ENCODE measurements around the gene ZBTB20.

The ZBTB20 gene

GRCh38 chr3:114455432-114455831 is 691.7 kb downstream of the ZBTB20 start:
- H3K9me3 Mint-ChIP-seq, result no peaks in the 10 kb centered on the region
- H3K27me3 Mint-ChIP-seq, result no peaks in the 10 kb centered on the region
- no peaks in the 10 kb centered on the region for H3K36me3 Mint-ChIP-seq (ENCODE audit: low read depth)
- H3K4me1 Mint-ChIP-seq, result peaks cover 14% of the 10 kb centered on the region
- ATAC-seq, result no peak
- no peak overlapping the region for H3K4me3 Mint-ChIP-seq
- DNase-seq, result no peak
- H3K27ac Mint-ChIP-seq, result no peak overlapping the region

GRCh38 chr3:114454551-114455251 is 692.4 kb downstream of the ZBTB20 start:
- Mint-ChIP-seq H3K36me3 (ENCODE audit: low read depth) (no peaks in the 10 kb centered on the region), H3K27ac (no peak overlapping the region), H3K9me3 (no peaks in the 10 kb centered on the region), H3K4me3 (no peak overlapping the region), H3K27me3 (no peaks in the 10 kb centered on the region), H3K4me1 (peaks cover 14% of the 10 kb centered on the region)
- DNase-seq (no peak), ATAC-seq (peak; percentile 18)

GRCh38 chr3:114453361-114453780 is 693.7 kb downstream of the ZBTB20 start:
- ATAC-seq (no peak), DNase-seq (no peak)
- H3K27me3 Mint-ChIP-seq, result no peaks in the 10 kb centered on the region
- peaks cover 14% of the 10 kb centered on the region for H3K4me1 Mint-ChIP-seq
- peak overlapping the region; percentile 53 for H3K27ac Mint-ChIP-seq
- H3K9me3 Mint-ChIP-seq, result no peaks in the 10 kb centered on the region
- H3K4me3 Mint-ChIP-seq, result no peak overlapping the region
- H3K36me3 Mint-ChIP-seq (ENCODE audit: low read depth), result no peaks in the 10 kb centered on the region

GRCh38 chr3:114452937-114453336 is 694.2 kb downstream of the ZBTB20 start:
- DNase-seq (no peak), ATAC-seq (no peak)
- Mint-ChIP-seq H3K4me3 (no peak overlapping the region), H3K27ac (no peak overlapping the region), H3K27me3 (no peaks in the 10 kb centered on the region), H3K4me1 (peaks cover 14% of the 10 kb centered on the region), H3K9me3 (no peaks in the 10 kb centered on the region), H3K36me3 (ENCODE audit: low read depth) (no peaks in the 10 kb centered on the region)

DNA sequence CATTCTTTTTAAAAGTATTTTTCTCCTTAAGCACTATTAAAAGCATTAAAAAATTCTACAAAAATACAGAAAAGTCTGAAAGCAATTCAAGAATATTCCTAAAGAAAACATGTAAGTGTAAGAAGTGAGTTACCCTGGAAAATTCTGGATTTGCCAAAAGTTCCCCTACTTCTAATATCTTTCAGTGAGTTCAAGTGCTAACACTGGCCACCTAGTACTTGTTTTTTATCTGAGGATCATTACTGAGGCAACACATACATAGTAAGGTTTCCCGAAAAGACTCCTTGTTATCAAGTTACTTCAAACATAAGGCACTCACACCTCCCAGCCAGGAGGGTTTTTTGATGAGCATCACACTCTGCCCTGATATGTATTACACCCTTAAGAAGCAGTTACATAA is 694.8 kb downstream of the ZBTB20 start:
- no peaks in the 10 kb centered on the region for H3K36me3 Mint-ChIP-seq (ENCODE audit: low read depth)
- no peak overlapping the region for H3K27ac Mint-ChIP-seq
- no peak for DNase-seq
- ATAC-seq, result no peak
- no peaks in the 10 kb centered on the region for H3K27me3 Mint-ChIP-seq
- H3K4me1 Mint-ChIP-seq, result peaks cover 14% of the 10 kb centered on the region
- H3K4me3 Mint-ChIP-seq, result no peak overlapping the region
- H3K9me3 Mint-ChIP-seq, result no peaks in the 10 kb centered on the region

DNA sequence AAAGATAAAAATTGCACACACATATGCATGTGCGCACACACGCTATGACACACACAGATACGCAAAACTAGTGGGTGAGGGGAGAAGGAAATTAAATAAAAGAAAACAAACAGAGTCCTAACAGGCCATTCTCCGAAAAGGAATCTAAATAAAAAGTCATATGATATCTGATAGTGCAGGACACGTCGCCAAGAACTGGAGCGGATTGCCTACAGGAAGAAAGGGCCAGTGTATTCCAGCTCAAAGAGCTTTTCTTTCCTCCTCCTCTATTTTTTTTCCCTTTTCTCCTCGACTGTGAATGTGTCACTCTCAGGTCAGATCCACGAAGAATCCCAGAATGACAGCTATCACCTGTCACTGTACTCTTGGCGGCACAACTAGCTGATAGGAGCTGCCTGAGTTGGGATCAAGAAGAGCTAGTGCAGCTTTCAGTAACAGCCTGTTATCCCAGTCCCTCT is 695.5 kb downstream of the ZBTB20 start:
- Mint-ChIP-seq H3K27ac (no peak overlapping the region), H3K36me3 (ENCODE audit: low read depth) (no peaks in the 10 kb centered on the region), H3K4me1 (peaks cover 14% of the 10 kb centered on the region), H3K9me3 (no peaks in the 10 kb centered on the region), H3K27me3 (no peaks in the 10 kb centered on the region), H3K4me3 (no peak overlapping the region)
- no peak for ATAC-seq
- DNase-seq, result no peak

GRCh38 chr3:114451051-114451451 is 696.0 kb downstream of the ZBTB20 start:
- H3K27me3 Mint-ChIP-seq, result no peaks in the 10 kb centered on the region
- ATAC-seq, result no peak

GRCh38 chr3:114450008-114450596 is 697.0 kb downstream of the ZBTB20 start:
- H3K4me3 Mint-ChIP-seq, result no peak overlapping the region
- ATAC-seq, result no peak
- no peaks in the 10 kb centered on the region for H3K36me3 Mint-ChIP-seq (ENCODE audit: low read depth)
- H3K27ac Mint-ChIP-seq, result no peak overlapping the region
- H3K4me1 Mint-ChIP-seq, result peaks cover 17% of the 10 kb centered on the region
- H3K27me3 Mint-ChIP-seq, result no peaks in the 10 kb centered on the region
- no peaks in the 10 kb centered on the region for H3K9me3 Mint-ChIP-seq
- DNase-seq, result no peak

More at GRCh38 chr3:114451051-114451451, 696.0 kb downstream of the ZBTB20 start:
- peaks cover 14% of the 10 kb centered on the region for H3K4me1 Mint-ChIP-seq
- no peaks in the 10 kb centered on the region for H3K9me3 Mint-ChIP-seq
- no peak overlapping the region for H3K4me3 Mint-ChIP-seq
- no peak for DNase-seq
- no peaks in the 10 kb centered on the region for H3K36me3 Mint-ChIP-seq (ENCODE audit: low read depth)
- H3K27ac Mint-ChIP-seq, result no peak overlapping the region

GRCh38 chr3:114449271-114450007 is 697.6 kb downstream of the ZBTB20 start:
- DNase-seq (no peak), ATAC-seq (no peak)
- Mint-ChIP-seq H3K27ac (no peak overlapping the region), H3K4me3 (no peak overlapping the region), H3K9me3 (no peaks in the 10 kb centered on the region), H3K4me1 (peaks cover 17% of the 10 kb centered on the region), H3K36me3 (ENCODE audit: low read depth) (no peaks in the 10 kb centered on the region), H3K27me3 (no peaks in the 10 kb centered on the region)

DNA sequence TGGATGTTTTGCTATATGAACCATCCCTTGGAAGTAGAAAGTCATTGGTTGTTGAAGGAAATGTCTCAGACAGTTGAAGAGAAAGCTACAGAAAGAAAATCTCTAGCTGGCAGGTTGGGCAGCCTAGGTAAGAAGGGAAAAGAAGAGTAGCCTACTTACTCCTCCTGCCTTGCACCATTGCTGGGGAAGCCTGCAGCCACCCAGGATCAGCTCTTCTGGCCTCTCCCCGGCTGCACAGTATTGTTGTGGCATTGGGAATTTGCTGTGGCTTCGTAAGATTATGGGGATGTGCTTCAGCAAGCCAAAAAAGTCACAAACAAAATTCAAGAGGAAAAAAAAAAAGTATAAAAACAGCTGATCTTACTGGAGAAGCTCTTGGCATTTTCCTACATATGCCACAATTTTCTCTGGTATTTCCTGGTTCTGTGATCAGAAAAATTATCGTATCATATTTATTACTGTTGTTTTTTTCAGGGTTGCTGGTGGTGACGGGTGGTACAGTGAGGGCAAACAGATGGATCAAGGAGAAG is 699.1 kb downstream of the ZBTB20 start:
- H3K4me1 Mint-ChIP-seq, result peaks cover 12% of the 10 kb centered on the region
- H3K27me3 Mint-ChIP-seq, result no peaks in the 10 kb centered on the region
- H3K9me3 Mint-ChIP-seq, result no peaks in the 10 kb centered on the region
- H3K27ac Mint-ChIP-seq, result no peak overlapping the region
- ATAC-seq, result no peak
- no peak for DNase-seq
- no peaks in the 10 kb centered on the region for H3K36me3 Mint-ChIP-seq (ENCODE audit: low read depth)
- H3K4me3 Mint-ChIP-seq, result no peak overlapping the region

DNA sequence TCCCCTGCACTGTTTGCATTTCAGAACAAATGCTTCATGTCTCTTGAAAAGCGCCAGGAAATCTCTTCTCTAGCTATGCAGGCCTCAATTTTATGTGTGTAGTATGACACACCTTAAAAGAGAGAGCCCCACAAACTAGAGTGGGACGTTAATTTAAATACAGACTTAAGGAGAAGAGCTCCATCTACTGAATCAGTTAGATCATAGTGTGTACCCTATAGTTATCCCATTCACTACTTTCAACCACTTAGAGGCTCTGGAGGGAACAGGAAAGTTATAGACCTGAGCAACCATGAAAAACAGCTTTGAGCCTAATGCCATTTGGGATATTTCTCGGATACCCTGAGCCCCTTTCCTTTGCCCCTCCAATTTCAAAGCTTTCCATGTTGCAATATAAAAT is 699.5 kb downstream of the ZBTB20 start:
- no peak for DNase-seq
- ATAC-seq, result no peak
- Mint-ChIP-seq H3K9me3 (no peaks in the 10 kb centered on the region), H3K36me3 (ENCODE audit: low read depth) (no peaks in the 10 kb centered on the region), H3K27me3 (no peaks in the 10 kb centered on the region), H3K27ac (no peak overlapping the region), H3K4me3 (no peak overlapping the region), H3K4me1 (peaks cover 14% of the 10 kb centered on the region)

GRCh38 chr3:114446600-114446999 is 700.5 kb downstream of the ZBTB20 start:
- Mint-ChIP-seq H3K4me3 (no peak overlapping the region), H3K9me3 (no peaks in the 10 kb centered on the region), H3K27ac (no peak overlapping the region), H3K36me3 (ENCODE audit: low read depth) (no peaks in the 10 kb centered on the region), H3K4me1 (peaks cover 14% of the 10 kb centered on the region), H3K27me3 (no peaks in the 10 kb centered on the region)
- DNase-seq (no peak), ATAC-seq (no peak)

GRCh38 chr3:114445233-114445632 is 701.9 kb downstream of the ZBTB20 start:
- no peak for DNase-seq
- Mint-ChIP-seq H3K4me1 (peaks cover 8% of the 10 kb centered on the region), H3K27me3 (no peaks in the 10 kb centered on the region), H3K27ac (no peak overlapping the region), H3K4me3 (no peak overlapping the region), H3K36me3 (ENCODE audit: low read depth) (no peaks in the 10 kb centered on the region), H3K9me3 (no peaks in the 10 kb centered on the region)
- ATAC-seq, result no peak

GRCh38 chr3:114444216-114444615 is 702.9 kb downstream of the ZBTB20 start:
- H3K9me3 Mint-ChIP-seq, result no peaks in the 10 kb centered on the region
- ATAC-seq (no peak), DNase-seq (no peak)
- peaks cover 8% of the 10 kb centered on the region for H3K4me1 Mint-ChIP-seq
- H3K27me3 Mint-ChIP-seq, result no peaks in the 10 kb centered on the region
- H3K4me3 Mint-ChIP-seq, result no peak overlapping the region
- no peak overlapping the region for H3K27ac Mint-ChIP-seq
- H3K36me3 Mint-ChIP-seq (ENCODE audit: low read depth), result no peaks in the 10 kb centered on the region

- H3K27ac Mint-ChIP-seq, result no peak overlapping the region
- no peaks in the 10 kb centered on the region for H3K36me3 Mint-ChIP-seq (ENCODE audit: low read depth)
- ATAC-seq (no peak), DNase-seq (no peak)
- H3K9me3 Mint-ChIP-seq, result no peaks in the 10 kb centered on the region
- H3K4me3 Mint-ChIP-seq, result no peak overlapping the region
- peaks cover 10% of the 10 kb centered on the region for H3K4me1 Mint-ChIP-seq
- H3K27me3 Mint-ChIP-seq, result no peaks in the 10 kb centered on the region
Measured at GRCh38 chr3:114442246-114442645, 704.8 kb downstream of the ZBTB20 start.

Measured in activated naive CD8-positive, alpha-beta T cell treated with anti-CD3 and anti-CD28 coated beads, Interleukin-2, amount 50 U/mL, for 24 hours (primary cell).